ENCODE measurements around the gene ESYT2. TPM values are rescaled to one million over a fixed set of nuclear protein-coding genes. Genes with fewer than 3 reads are reported as not detected.
"Not testable (repeated sequence)": the region's sequence is repeated elsewhere in the genome, so short reads cannot be mapped to it uniquely, and the experiment has no call there.

ESYT2 gene
- total RNA-seq, 1 experiment from 2014 or later = 77.9 TPM

- no peak for DNase-seq (ENCODE audit: low read depth)
Measured at GRCh38 chr7:158727690-158728089, 101.6 kb downstream of the ESYT2 start.

- no peak for DNase-seq (ENCODE audit: low read depth)
Measured at GRCh38 chr7:158726277-158726807, 103.0 kb downstream of the ESYT2 start.

GRCh38 chr7:158725506-158725800 is 103.9 kb downstream of the ESYT2 start:
- DNase-seq (ENCODE audit: low read depth) = no peak

GRCh38 chr7:158724658-158725505 is 104.4 kb downstream of the ESYT2 start:
- no peak for DNase-seq (ENCODE audit: low read depth)

- no peak for DNase-seq (ENCODE audit: low read depth)
Measured at GRCh38 chr7:158723714-158724385, 105.5 kb downstream of the ESYT2 start.

- DNase-seq (ENCODE audit: low read depth) = no peak
Measured at GRCh38 chr7:158723266-158723665, 106.0 kb downstream of the ESYT2 start.

GRCh38 chr7:158722574-158723237 is 106.6 kb downstream of the ESYT2 start:
- DNase-seq (ENCODE audit: low read depth) = no peak

GRCh38 chr7:158720112-158720511 is 109.2 kb downstream of the ESYT2 start:
- no peak for DNase-seq (ENCODE audit: low read depth)

- DNase-seq (ENCODE audit: low read depth) = no peak
Measured at GRCh38 chr7:158716802-158717201, 112.5 kb downstream of the ESYT2 start.

GRCh38 chr7:158710651-158711102 is 118.6 kb downstream of the ESYT2 start:
- DNase-seq (ENCODE audit: low read depth) = peak; percentile 91

GRCh38 chr7:158707610-158708009 is 121.7 kb downstream of the ESYT2 start:
- DNase-seq (ENCODE audit: low read depth) = peak; percentile 11

- no peak for DNase-seq (ENCODE audit: low read depth)
Measured at GRCh38 chr7:158706710-158707590, 122.4 kb downstream of the ESYT2 start.

GRCh38 chr7:158706273-158706704 is 123.0 kb downstream of the ESYT2 start:
- DNase-seq (ENCODE audit: low read depth) = no peak

GRCh38 chr7:158705234-158705850 is 124.0 kb downstream of the ESYT2 start:
- DNase-seq (ENCODE audit: low read depth) = peak; percentile 51

- DNase-seq (ENCODE audit: low read depth) = peak; percentile 98
Measured at GRCh38 chr7:158704524-158705233, 124.6 kb downstream of the ESYT2 start, which contains the start of gene NCAPG2. NCAPG2 (minus strand) TSS chr7:158704804; CDS start chr7:158701899, 2,905 bp downstream.

GRCh38 chr7:158703679-158704523 is 125.4 kb downstream of the ESYT2 start:
- not testable (repeated sequence) for DNase-seq (ENCODE audit: low read depth)

GRCh38 chr7:158702944-158703343 is 126.4 kb downstream of the ESYT2 start:
- no peak for DNase-seq (ENCODE audit: low read depth)

GRCh38 chr7:158702196-158702595 is 127.1 kb downstream of the ESYT2 start:
- DNase-seq (ENCODE audit: low read depth) = no peak

- no peak for DNase-seq (ENCODE audit: low read depth)
Measured at GRCh38 chr7:158700008-158700407, 129.3 kb downstream of the ESYT2 start.

All from RPMI7951 (cell line).